Fibroblast of lung (primary cell): ENCODE data around the gene FAM13C. TPM values are rescaled to one million over a fixed set of nuclear protein-coding genes. Genes with fewer than 3 reads are reported as not detected.

ENCODE experiments used
- DNase-seq, 2 donors: peaks; one replicate each; pipeline versions ENCODE4 v3.0.0 to v3.0.0-alpha.2; 2010; ENCODE audit warnings: low read depth in 2 of 2
- H2AFZ ChIP-seq: 2 replicates; pipeline ENCODE4 v1.5.1; 2012; ENCODE audit warnings: low read length, control low read depth, inconsistent platforms
- H3K27ac ChIP-seq: 2 replicates; pipeline ENCODE4 v1.5.1; 2011; ENCODE audit warnings: low read length, control low read depth; ENCODE audit not compliant: insufficient read depth
- H3K27me3 ChIP-seq: 2 replicates; pipeline ENCODE4 v1.5.1; 2011; ENCODE audit warnings: mild to moderate bottlenecking, low read length; ENCODE audit not compliant: control insufficient read depth, insufficient read depth
- H3K36me3 ChIP-seq: 2 replicates; pipeline ENCODE4 v1.5.1; 2011; ENCODE audit warnings: low read length; ENCODE audit not compliant: control insufficient read depth, insufficient read depth
- H3K4me1 ChIP-seq: 2 replicates; pipeline ENCODE4 v1.5.1; 2011; ENCODE audit warnings: low read length; ENCODE audit not compliant: control insufficient read depth, insufficient read depth; ENCODE audit errors: extremely low read depth
- H3K4me2 ChIP-seq: 2 replicates; pipeline ENCODE4 v1.5.1; 2011; ENCODE audit warnings: low read length, control low read depth; ENCODE audit not compliant: insufficient read depth; ENCODE audit errors: extremely low read depth
- H3K4me3 ChIP-seq, 4 experiments: fragments of 200-600 bp in 1 of 4; sonication (generic) in 1 of 4; replicated peaks in 1 of 4; 2 replicates each; pipeline ENCODE4 v1.5.1; 2011 to 2016; ENCODE audit warnings: low read length in 4 of 4, low read depth in 3 of 4, mild to moderate bottlenecking in 3 of 4, control low read depth in 2 of 4, inconsistent platforms in 1 of 4, mixed read lengths in 1 of 4; ENCODE audit not compliant: insufficient read depth in 1 of 4; ENCODE audit errors: control extremely low read depth in 1 of 4
- H3K79me2 ChIP-seq: 2 replicates; pipeline ENCODE4 v1.5.1; 2012; ENCODE audit warnings: mild to moderate bottlenecking, low read length, inconsistent platforms; ENCODE audit not compliant: control insufficient read depth, insufficient read depth
- H3K9ac ChIP-seq: 2 replicates; pipeline ENCODE4 v1.5.1; 2011; ENCODE audit warnings: mild to moderate bottlenecking, low read length, control low read depth; ENCODE audit not compliant: insufficient read depth
- H3K9me3 ChIP-seq: 2 replicates; pipeline ENCODE4 v1.5.1; 2012; ENCODE audit warnings: low read depth, low read length; ENCODE audit not compliant: control insufficient read depth, insufficient read depth
- H4K20me1 ChIP-seq: 2 replicates; pipeline ENCODE4 v1.5.1; 2011; ENCODE audit warnings: low read length; ENCODE audit not compliant: control insufficient read depth, insufficient read depth; ENCODE audit errors: extremely low read depth
- CTCF ChIP-seq, 2 donors: IDR thresholded peaks in 1 of 2; conservative IDR thresholded peaks in 1 of 2; 1 replicate in 1 of 2; 2 replicates in 1 of 2; pipeline ENCODE4 v1.5.1; 2011 to 2012; ENCODE audit warnings: low read length in 2 of 2, control low read depth in 1 of 2, inconsistent platforms in 1 of 2, low read depth in 1 of 2, mild to moderate bottlenecking in 1 of 2
- EZH2 ChIP-seq: IDR thresholded peaks from 2 replicates; pipeline ENCODE4 v1.5.1; 2012; ENCODE audit warnings: low read length, control low read depth, mild to moderate bottlenecking; ENCODE audit errors: missing control alignments
- polyA plus RNA-seq, 2 donors: library from polyadenylated mRNA; depleted of rRNA in 1 of 2; stranded (reverse) in 1 of 2; unstranded in 1 of 2; fragments of >200 nt; gene quantifications; 2 replicates each; pipeline ENCODE4 v1.2.1, GENCODE V29; 2011 to 2012; ENCODE audit warnings: missing spikeins in 1 of 2
- total RNA-seq: library from RNA; depleted of rRNA; stranded (reverse); fragments of >200 nt; gene quantifications from 2 replicates; pipeline ENCODE4 v1.2.1, GENCODE V29; 2014

The FAM13C gene
- total and polyA plus RNA-seq, 2 donors (not counting 1 experiment from before 2014, with no cell fraction given): 2.8 to 5.9 TPM

DNA sequence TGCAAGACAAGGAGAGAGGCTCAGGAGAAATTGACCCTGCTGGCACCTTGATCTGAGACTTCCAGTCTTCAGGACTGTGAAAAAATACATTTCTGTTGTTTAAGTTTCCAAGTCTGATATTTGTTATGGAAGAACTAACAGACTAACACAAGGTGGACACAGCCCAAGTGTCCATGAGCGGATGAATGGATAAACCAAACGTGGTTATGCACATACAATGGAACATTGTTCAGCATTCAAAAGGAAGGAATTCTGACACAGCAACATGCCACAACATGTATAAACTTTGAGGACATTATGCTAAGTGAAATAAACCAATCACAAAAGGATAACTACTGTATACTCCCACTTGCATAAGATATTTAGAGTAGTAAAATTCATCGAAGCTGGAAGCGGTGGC, 76.5 kb downstream of the FAM13C start:
- H3K4me2 ChIP-seq: no peak overlapping the region
- no peaks in the 10 kb centered on the region for H3K79me2 ChIP-seq
- no peak overlapping the region for H2AFZ ChIP-seq
- no peaks in the 10 kb centered on the region for H3K27me3 ChIP-seq
- no peak overlapping the region for H3K4me3 ChIP-seq
- no peak overlapping the region for H3K27ac ChIP-seq
- TF ChIP-seq EZH2: no peak
- TF ChIP-seq CTCF (conservative IDR thresholded peaks at IDR 0.05 in 1 of 2, IDR thresholded peaks at IDR 0.05 in 1 of 2; ENCODE audit: low read depth in 1 of 2, low read length in 2 of 2): no peak
- H3K4me1 ChIP-seq: no peaks in the 10 kb centered on the region
- no peaks in the 10 kb centered on the region for H4K20me1 ChIP-seq
- no peaks in the 10 kb centered on the region for H3K36me3 ChIP-seq
- H3K9me3 ChIP-seq: no peaks in the 10 kb centered on the region
- no peak overlapping the region for H3K9ac ChIP-seq
- no peak for DNase-seq

- no peak for TF ChIP-seq EZH2
- no peak for TF ChIP-seq CTCF (conservative IDR thresholded peaks at IDR 0.05 in 1 of 2, IDR thresholded peaks at IDR 0.05 in 1 of 2; ENCODE audit: low read depth in 1 of 2, low read length in 2 of 2)
- H2AFZ ChIP-seq: no peak overlapping the region
- DNase-seq: no peak
Measured at GRCh38 chr10:59285073-59285472, 77.3 kb downstream of the FAM13C start.

DNA sequence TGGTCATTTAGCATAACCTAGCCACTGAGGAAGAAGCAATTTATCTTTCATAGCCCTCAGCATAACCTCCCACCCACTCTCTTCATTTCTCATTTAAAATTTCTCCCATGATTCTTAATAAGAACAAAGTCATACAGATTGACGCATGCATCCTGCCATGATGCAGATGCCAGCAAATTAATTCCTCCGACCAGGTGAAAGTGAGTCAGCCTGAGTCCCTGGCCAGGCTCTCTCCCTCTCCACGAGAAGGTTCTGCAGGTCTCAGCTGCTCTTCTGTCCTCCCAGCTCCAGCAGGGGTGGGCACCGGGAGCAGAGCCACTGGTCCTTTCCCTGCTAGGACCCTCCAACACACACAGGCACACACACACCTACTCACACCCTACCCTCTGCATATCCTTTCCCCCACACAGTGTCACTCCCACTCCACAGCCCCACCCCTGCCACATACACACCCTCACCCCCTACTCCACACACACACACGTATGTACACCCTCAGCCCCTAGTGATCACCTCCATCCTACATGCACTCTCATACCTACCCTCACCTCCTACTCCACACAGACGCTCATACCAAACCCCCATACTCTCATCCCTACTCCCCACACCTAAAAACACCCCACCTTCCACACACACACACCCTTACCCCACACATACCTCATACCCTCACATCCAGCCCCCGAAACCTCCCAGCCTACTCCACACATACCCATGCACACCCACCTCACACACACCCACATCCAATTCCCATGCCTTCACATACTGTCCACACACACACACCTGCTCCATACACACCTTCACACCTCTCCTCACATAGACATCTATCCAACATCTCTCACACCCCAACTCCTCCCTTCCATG, 78.0 kb downstream of the FAM13C start:
- no peaks in the 10 kb centered on the region for H3K4me1 ChIP-seq
- no peak for TF ChIP-seq EZH2
- no peak for TF ChIP-seq CTCF (conservative IDR thresholded peaks at IDR 0.05 in 1 of 2, IDR thresholded peaks at IDR 0.05 in 1 of 2; ENCODE audit: low read depth in 1 of 2, low read length in 2 of 2)
- H3K36me3 ChIP-seq: no peaks in the 10 kb centered on the region
- no peak overlapping the region for H3K4me2 ChIP-seq
- H3K27ac ChIP-seq: no peak overlapping the region
- H3K9me3 ChIP-seq: no peaks in the 10 kb centered on the region
- H3K4me3 ChIP-seq: no peak overlapping the region
- H3K79me2 ChIP-seq: no peaks in the 10 kb centered on the region
- peak in 1 of 2 donors; percentile 60 for DNase-seq
- H2AFZ ChIP-seq: no peak overlapping the region
- no peaks in the 10 kb centered on the region for H3K27me3 ChIP-seq
- H3K9ac ChIP-seq: no peak overlapping the region
- no peaks in the 10 kb centered on the region for H4K20me1 ChIP-seq

More at GRCh38 chr10:59285073-59285472, 77.3 kb downstream of the FAM13C start:
- Histone ChIP-seq H3K4me3 (no peak overlapping the region), H3K4me1 (no peaks in the 10 kb centered on the region), H3K79me2 (no peaks in the 10 kb centered on the region), H3K36me3 (no peaks in the 10 kb centered on the region), H3K9ac (no peak overlapping the region), H3K27ac (no peak overlapping the region), H4K20me1 (no peaks in the 10 kb centered on the region), H3K4me2 (no peak overlapping the region), H3K9me3 (no peaks in the 10 kb centered on the region), H3K27me3 (no peaks in the 10 kb centered on the region)
